ENCODE data around the gene TEAD2.
A peak's percentile ranks its signal among the peaks of the same experiment; 100 is the strongest.

GRCh38 chr19:49362048-49362928 lies at the start of gene TEAD2:
- TF ChIP-seq POLR2A (IDR thresholded peaks at IDR 0.05) (peak; percentile 47 to 64), CTCF (IDR thresholded peaks at IDR 0.05) (no peak)
